ENCODE measurements around the gene CDX2. TPM values are rescaled to one million over a fixed set of nuclear protein-coding genes. Genes with fewer than 3 reads are reported as not detected.

The CDX2 gene
- total RNA-seq, 1 donor from 2014 or later = 24.8 TPM

DNA sequence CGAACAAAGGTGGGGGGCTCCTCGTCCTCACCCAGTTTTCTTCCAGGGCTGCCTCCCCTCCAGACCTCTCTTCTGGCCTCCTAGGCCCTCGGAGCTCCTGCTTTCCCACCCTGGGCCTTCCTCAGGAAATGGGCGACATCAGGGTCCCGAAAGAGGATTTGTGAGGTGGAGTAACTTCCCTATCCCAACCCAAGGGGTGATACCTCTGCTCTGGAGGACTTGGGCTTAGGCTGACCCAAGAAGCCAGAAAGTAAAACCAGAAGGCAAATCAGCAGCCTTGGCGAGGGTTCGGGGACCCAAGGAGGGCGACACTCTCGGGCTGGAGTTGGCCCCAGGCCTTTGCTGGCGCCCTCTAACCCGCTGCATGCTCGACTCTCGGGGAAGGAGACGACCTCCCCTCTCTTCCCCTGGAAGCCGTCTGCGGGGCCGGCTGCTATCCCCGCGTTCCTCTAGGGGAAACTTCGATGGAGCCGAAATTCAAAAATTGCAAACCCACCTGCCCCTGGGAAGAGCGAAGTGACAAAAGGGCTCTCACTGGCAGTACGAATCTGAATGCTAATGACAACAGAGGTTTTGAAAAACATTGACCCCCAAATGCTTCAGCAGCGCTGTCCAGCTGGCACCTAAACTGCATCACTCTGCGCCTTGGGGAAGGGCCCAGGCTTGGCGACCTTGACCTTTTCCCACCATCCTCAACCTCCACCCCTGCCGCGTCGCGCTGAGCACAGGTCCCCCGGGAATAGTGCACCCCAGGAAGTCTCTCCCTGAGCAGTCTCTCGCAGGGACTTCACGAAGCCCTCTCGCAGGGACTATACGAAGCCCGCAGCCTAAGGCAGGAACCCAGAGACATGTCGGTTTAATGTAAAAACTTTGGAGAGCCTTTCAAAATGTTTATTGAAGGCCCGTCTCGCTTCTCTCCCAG is 46.9 kb downstream of the CDX2 start:
- Mint-ChIP-seq H3K27ac (peak overlapping the region; percentile 97), H3K4me1 (ENCODE audit: low read depth) (peaks cover 39% of the 10 kb centered on the region), H3K9me3 (ENCODE audit: low read depth) (no peaks in the 10 kb centered on the region), H3K27me3 (no peaks in the 10 kb centered on the region), H3K4me3 (ENCODE audit: low read depth) (peak overlapping the region; percentile 99), H3K36me3 (ENCODE audit: insufficient read depth) (peaks cover 54% of the 10 kb centered on the region)
- no peak for TF ChIP-seq CTCF (IDR thresholded peaks at IDR 0.05; ENCODE audit: unreplicated experiment)
- no peak for DNase-seq (ENCODE audit: low spot score, unreplicated experiment)

DNA sequence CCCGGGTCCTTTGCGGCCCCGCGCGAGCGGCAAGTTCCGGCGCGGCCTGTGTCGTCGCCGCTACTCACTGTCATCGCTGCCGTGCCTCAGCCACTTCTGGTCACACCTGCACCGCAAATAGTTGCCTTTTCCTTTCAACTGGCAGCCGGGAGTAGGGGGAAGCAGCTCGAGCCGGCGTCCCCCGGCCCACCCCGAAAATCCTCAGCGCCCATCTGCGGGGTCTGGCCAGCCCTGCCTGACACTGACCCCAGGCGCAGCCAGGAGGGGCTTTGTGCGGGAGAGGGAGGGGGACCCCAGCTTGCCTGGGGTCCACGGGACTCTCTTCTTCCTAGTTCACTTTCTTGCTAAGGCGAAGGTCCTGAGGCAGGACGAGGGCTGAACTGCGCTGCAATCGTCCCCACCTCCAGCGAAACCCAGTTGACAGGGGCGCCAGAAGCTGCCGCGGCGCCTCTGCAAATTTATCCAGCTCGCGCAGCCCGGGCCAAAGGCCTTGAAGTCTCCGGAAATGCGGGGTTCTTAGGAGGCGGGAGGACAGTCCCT is 47.6 kb downstream of the CDX2 start:
- Mint-ChIP-seq H3K4me3 (ENCODE audit: low read depth) (peak overlapping the region; percentile 99), H3K36me3 (ENCODE audit: insufficient read depth) (peaks cover 47% of the 10 kb centered on the region), H3K27me3 (no peaks in the 10 kb centered on the region), H3K27ac (peak overlapping the region; percentile 98), H3K4me1 (ENCODE audit: low read depth) (peaks cover 34% of the 10 kb centered on the region), H3K9me3 (ENCODE audit: low read depth) (no peaks in the 10 kb centered on the region)
- TF ChIP-seq CTCF (IDR thresholded peaks at IDR 0.05; ENCODE audit: unreplicated experiment) = no peak
- DNase-seq (ENCODE audit: low spot score, unreplicated experiment) = no peak

- peaks cover 40% of the 10 kb centered on the region for H3K36me3 Mint-ChIP-seq (ENCODE audit: insufficient read depth)
- H3K27ac Mint-ChIP-seq = peak overlapping the region; percentile 98
- H3K27me3 Mint-ChIP-seq = no peaks in the 10 kb centered on the region
- DNase-seq (ENCODE audit: low spot score, unreplicated experiment) = no peak
- H3K9me3 Mint-ChIP-seq (ENCODE audit: low read depth) = no peaks in the 10 kb centered on the region
- H3K4me1 Mint-ChIP-seq (ENCODE audit: low read depth) = peaks cover 30% of the 10 kb centered on the region
- peak overlapping the region; percentile 99 for H3K4me3 Mint-ChIP-seq (ENCODE audit: low read depth)
- TF ChIP-seq CTCF (IDR thresholded peaks at IDR 0.05; ENCODE audit: unreplicated experiment) = no peak
Measured at GRCh38 chr13:27920677-27921420, 48.3 kb downstream of the CDX2 start.

GRCh38 chr13:27919934-27920676 is 49.0 kb downstream of the CDX2 start, which contains the start of gene PDX1:
TSS of gene PDX1 (plus strand) at chr13:27920000. CDS start at chr13:27920139, 139 bp downstream.
- peak; percentile 83 for DNase-seq (ENCODE audit: low spot score, unreplicated experiment)
- peaks cover 33% of the 10 kb centered on the region for H3K4me1 Mint-ChIP-seq (ENCODE audit: low read depth)
- H3K9me3 Mint-ChIP-seq (ENCODE audit: low read depth) = no peaks in the 10 kb centered on the region
- TF ChIP-seq CTCF (IDR thresholded peaks at IDR 0.05; ENCODE audit: unreplicated experiment) = no peak
- H3K27me3 Mint-ChIP-seq = no peaks in the 10 kb centered on the region
- H3K36me3 Mint-ChIP-seq (ENCODE audit: insufficient read depth) = peaks cover 37% of the 10 kb centered on the region
- peak within 1 kb of the TSS; percentile 99 for H3K4me3 Mint-ChIP-seq (ENCODE audit: low read depth)
- H3K27ac Mint-ChIP-seq = peak within 1 kb of the TSS; percentile 100

- Mint-ChIP-seq H3K4me1 (ENCODE audit: low read depth) (peaks cover 35% of the 10 kb centered on the region), H3K36me3 (ENCODE audit: insufficient read depth) (peaks cover 34% of the 10 kb centered on the region), H3K4me3 (ENCODE audit: low read depth) (peak overlapping the region; percentile 99), H3K27me3 (no peaks in the 10 kb centered on the region), H3K27ac (peak overlapping the region; percentile 100), H3K9me3 (ENCODE audit: low read depth) (no peaks in the 10 kb centered on the region)
- DNase-seq (ENCODE audit: low spot score, unreplicated experiment) = no peak
- TF ChIP-seq CTCF (IDR thresholded peaks at IDR 0.05; ENCODE audit: unreplicated experiment) = no peak
Measured at GRCh38 chr13:27919659-27919933, 49.5 kb downstream of the CDX2 start.

Measured in progenitor cell of endocrine pancreas (in vitro differentiated cells).